ENCODE measurements around the gene CEP112. TPM values are rescaled to one million over a fixed set of nuclear protein-coding genes. Genes with fewer than 3 reads are reported as not detected.

The CEP112 gene
- total and polyA plus RNA-seq, 2 of the 4 experiments (the other 2 are of a cell fraction), result 2.5 to 5.6 TPM

DNA sequence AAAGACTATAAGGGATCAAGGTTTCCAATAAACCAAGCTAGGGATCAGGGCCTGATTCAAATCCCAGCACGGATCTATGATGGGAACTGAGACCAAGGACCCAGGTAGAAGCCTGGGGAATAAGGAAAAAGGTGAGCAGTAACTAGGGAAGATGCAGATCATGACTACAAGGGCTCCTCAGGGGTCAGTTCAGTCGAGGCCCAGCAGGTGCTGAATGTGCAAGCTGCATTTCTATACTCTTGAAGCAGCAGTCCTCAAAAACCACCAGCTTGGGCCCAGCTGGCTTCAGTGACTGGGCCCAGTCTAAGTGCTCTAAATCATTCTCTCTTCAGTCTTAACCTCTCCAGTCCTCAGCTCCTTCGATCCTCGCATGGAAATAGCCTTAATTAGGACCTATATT is 401.7 kb downstream of the CEP112 start:
- no peaks in the 10 kb centered on the region for H3K4me1 ChIP-seq (ENCODE audit: control insufficient read depth, insufficient read depth, low read length)
- H2BK5ac ChIP-seq (ENCODE audit: low read depth, low read length, poor library complexity, severe bottlenecking), result no peak overlapping the region
- BruUV-seq (replicated peaks), result no TSS peak
- H3K56ac ChIP-seq (ENCODE audit: extremely low read depth, insufficient read depth, low read length), result no peak overlapping the region
- in situ Hi-C loops (cut with MboI; ENCODE audit: low sequenced_read_pairs), result no loop called here
- peaks cover 3% of the 10 kb centered on the region; the same call in 1 of the 2 replicates for H3K9me1 ChIP-seq (ENCODE audit: insufficient read depth, low read length)
- TF ChIP-seq FOS (IDR thresholded peaks at IDR 0.05; ENCODE audit: low read depth, low read length) (no peak), MAZ (IDR thresholded peaks at IDR 0.05; ENCODE audit: borderline replicate concordance, low read depth, low read length) (no peak), SMC3 (IDR thresholded peaks at IDR 0.05; ENCODE audit: low read depth, low read length) (no peak), MXI1 (IDR thresholded peaks at IDR 0.05; ENCODE audit: borderline replicate concordance, low read depth, low read length) (no peak), BHLHE40 (IDR thresholded peaks at IDR 0.05; ENCODE audit: low read depth, low read length) (no peak), RFX5 (IDR thresholded peaks at IDR 0.05; ENCODE audit: low read depth, low read length) (no peak), RAD21 (IDR thresholded peaks at IDR 0.05; ENCODE audit: low read length) (no peak), NFE2L2 (IDR thresholded peaks at IDR 0.05; ENCODE audit: low read depth, low read length) (no peak), POLR2A (IDR thresholded peaks at IDR 0.05; ENCODE audit: low read depth, low read length) (no peak), CEBPB (IDR thresholded peaks at IDR 0.05; ENCODE audit: low read depth, low read length) (no peak), MAFK (IDR thresholded peaks at IDR 0.05; ENCODE audit: low read depth, low read length) (no peak), CHD1 (IDR thresholded peaks at IDR 0.05; ENCODE audit: low read depth, low read length) (no peak), RCOR1 (IDR thresholded peaks at IDR 0.05; ENCODE audit: insufficient replicate concordance, low read length) (no peak), USF2 (IDR thresholded peaks at IDR 0.05; ENCODE audit: low read depth, low read length) (no peak)
- TF ChIP-seq, protein P1, sequence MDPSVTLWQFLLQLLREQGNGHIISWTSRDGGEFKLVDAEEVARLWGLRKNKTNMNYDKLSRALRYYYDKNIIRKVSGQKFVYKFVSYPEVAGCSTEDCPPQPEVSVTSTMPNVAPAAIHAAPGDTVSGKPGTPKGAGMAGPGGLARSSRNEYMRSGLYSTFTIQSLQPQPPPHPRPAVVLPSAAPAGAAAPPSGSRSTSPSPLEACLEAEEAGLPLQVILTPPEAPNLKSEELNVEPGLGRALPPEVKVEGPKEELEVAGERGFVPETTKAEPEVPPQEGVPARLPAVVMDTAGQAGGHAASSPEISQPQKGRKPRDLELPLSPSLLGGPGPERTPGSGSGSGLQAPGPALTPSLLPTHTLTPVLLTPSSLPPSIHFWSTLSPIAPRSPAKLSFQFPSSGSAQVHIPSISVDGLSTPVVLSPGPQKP (IDR thresholded peaks at IDR 0.05; ENCODE audit: borderline replicate concordance, low read depth, low read length), result no peak
- TF ChIP-seq, protein P2, sequence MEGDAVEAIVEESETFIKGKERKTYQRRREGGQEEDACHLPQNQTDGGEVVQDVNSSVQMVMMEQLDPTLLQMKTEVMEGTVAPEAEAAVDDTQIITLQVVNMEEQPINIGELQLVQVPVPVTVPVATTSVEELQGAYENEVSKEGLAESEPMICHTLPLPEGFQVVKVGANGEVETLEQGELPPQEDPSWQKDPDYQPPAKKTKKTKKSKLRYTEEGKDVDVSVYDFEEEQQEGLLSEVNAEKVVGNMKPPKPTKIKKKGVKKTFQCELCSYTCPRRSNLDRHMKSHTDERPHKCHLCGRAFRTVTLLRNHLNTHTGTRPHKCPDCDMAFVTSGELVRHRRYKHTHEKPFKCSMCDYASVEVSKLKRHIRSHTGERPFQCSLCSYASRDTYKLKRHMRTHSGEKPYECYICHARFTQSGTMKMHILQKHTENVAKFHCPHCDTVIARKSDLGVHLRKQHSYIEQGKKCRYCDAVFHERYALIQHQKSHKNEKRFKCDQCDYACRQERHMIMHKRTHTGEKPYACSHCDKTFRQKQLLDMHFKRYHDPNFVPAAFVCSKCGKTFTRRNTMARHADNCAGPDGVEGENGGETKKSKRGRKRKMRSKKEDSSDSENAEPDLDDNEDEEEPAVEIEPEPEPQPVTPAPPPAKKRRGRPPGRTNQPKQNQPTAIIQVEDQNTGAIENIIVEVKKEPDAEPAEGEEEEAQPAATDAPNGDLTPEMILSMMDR (conservative IDR thresholded peaks at IDR 0.05; ENCODE audit: low read depth, low read length), result no peak
- no peaks in the 10 kb centered on the region for H4K20me1 ChIP-seq (ENCODE audit: insufficient read depth, low read length)
- H3K4ac ChIP-seq (ENCODE audit: low read depth, low read length), result no peak overlapping the region
- no peak overlapping the region for H2AK9ac ChIP-seq (replicated peaks; ENCODE audit: low read depth, low read length, poor library complexity)
- intact Hi-C loops (cut with micrococcal nuclease), result no loop called here
- no peak overlapping the region for H2BK15ac ChIP-seq (ENCODE audit: low read depth, low read length)
- H4K8ac ChIP-seq (ENCODE audit: low read depth in 2 of 2, low read length in 2 of 2), result no peak overlapping the region
- no peak overlapping the region for H3K18ac ChIP-seq (ENCODE audit: low read depth, low read length)
- no peaks in the 10 kb centered on the region for H3K9me3 ChIP-seq (ENCODE audit: control insufficient read depth, insufficient read depth, low read length)
- H3K79me1 ChIP-seq (ENCODE audit: low read depth in 1 of 2, low read length in 2 of 2), result no peaks in the 10 kb centered on the region
- no peaks in the 10 kb centered on the region for H3K27me3 ChIP-seq (ENCODE audit: control insufficient read depth, insufficient read depth, low read length)
- dilution Hi-C loops (cut with HindIII; ENCODE audit: low sequenced_read_pairs, unreplicated experiment), result no loop called here
- H3K9ac ChIP-seq (ENCODE audit: low read depth, low read length), result no peak overlapping the region
- no peak overlapping the region; the same call in 1 of the 2 replicates for H2BK120ac ChIP-seq (ENCODE audit: low read depth, low read length)
- no CpG with 5 or more reads among the region's 4 CpGs for WGBS, 2 experiments (ENCODE audit: extremely low coverage in 2 of 2, insufficient read length in 1 of 2)
- no peak overlapping the region for H3K4me3 ChIP-seq (ENCODE audit: insufficient read depth, low read depth, low read length)
- H4K5ac ChIP-seq (ENCODE audit: low read depth, low read length), result no peak overlapping the region
- peak overlapping the region; percentile 25; the same call in 1 of the 2 replicates for H2AK5ac ChIP-seq (ENCODE audit: low read depth, low read length)
- H3K4me2 ChIP-seq (ENCODE audit: low read depth, low read length), result no peak overlapping the region
- peak overlapping the region; percentile 33; the same call in 1 of the 2 replicates for H2BK20ac ChIP-seq (ENCODE audit: low read depth, low read length)
- H4K91ac ChIP-seq (ENCODE audit: insufficient read depth, low read depth, low read length), result no peak overlapping the region
- no peak overlapping the region for H3K23ac ChIP-seq (ENCODE audit: low read depth, low read length)
- POLR2A ChIA-PET (ENCODE audit: unreplicated experiment), result no interaction called here
- H2AFZ ChIP-seq (replicated peaks; ENCODE audit: low read length, poor library complexity), result no peak overlapping the region
- no peaks in the 10 kb centered on the region for H3K36me3 ChIP-seq (ENCODE audit: control insufficient read depth, insufficient read depth, low read length)
- no peak for DNase-seq
- ATAC-seq (ENCODE audit: low read depth), result no peak
- no peak overlapping the region for H3K27ac ChIP-seq (ENCODE audit: insufficient read depth, low read length)
- CTCF ChIA-PET, result no interaction called here
- H3K14ac ChIP-seq (replicated peaks; ENCODE audit: low read depth, low read length), result no peak overlapping the region

Measured in IMR-90 (cell line).